GM19099 (cell line): ENCODE results near the gene LRP4.

Source experiments
- POLR2A ChIP-seq: IDR thresholded peaks from 3 replicates; pipeline ENCODE4 v1.6.1; 2011; ENCODE audit warnings: low read depth; ENCODE audit not compliant: insufficient read length; ENCODE audit errors: extremely low read depth

LRP4 gene

GRCh38 chr11:46879056-46879585 lies 39.2 kb downstream of the LRP4 start:
- no peak for TF ChIP-seq POLR2A

DNA sequence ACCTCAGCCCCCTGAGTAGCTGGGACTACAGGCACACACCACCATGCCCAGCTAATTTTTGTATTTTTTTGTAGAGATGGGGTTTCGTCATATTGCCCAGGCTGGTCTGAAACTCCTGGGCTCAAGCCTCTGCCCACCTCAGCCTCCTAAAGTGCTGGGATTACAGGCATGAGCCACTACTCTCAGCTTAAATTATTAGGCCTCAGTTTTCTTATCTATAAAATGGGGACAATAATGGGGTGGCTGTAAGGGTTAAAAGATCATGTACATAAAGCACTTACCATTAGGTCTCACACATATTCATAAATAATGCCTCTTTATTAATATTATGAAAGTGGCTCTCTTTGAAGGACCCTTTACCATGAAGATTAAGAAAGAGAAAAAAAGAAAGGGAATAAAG lies 40.8 kb downstream of the LRP4 start:
- no peak for TF ChIP-seq POLR2A

DNA sequence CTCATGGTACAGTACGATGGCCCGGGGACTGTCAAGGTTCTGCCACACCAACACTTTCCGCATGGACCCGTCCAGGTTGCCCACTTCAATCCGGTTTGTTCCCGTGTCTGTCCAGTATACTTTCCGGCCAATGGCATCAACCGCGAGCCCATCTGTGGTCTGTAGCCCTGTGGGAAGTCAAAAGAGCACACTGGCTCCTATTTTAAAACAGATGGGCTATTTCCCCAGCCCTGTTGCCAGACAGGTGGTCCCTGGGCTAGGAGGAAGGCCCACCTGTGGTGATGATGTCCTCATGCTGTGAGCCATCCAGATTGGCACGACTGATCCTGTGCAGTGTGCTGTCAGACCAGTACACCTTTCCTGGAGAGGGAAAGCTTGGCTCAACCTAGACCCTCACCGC lies 41.9 kb downstream of the LRP4 start:
- no peak for TF ChIP-seq POLR2A

DNA sequence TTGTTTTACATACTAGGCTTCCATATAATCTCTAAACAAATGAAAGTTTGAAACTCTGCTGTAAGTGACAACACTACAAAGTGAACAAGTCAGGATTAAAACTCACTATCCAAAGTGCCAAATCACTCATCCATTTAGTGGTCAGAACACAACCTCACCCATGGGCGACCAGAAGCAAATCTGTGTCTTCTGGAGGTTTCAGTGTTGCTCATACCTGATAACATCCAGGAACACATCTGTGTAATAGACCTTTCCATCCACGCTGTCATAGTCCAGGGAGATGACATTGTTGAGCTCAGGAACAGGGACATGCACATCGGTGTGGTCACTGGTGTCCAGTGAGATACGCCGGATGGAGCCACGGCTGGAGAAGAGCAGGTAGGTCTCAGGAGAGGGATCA lies 43.8 kb downstream of the LRP4 start:
- TF ChIP-seq POLR2A = no peak

DNA sequence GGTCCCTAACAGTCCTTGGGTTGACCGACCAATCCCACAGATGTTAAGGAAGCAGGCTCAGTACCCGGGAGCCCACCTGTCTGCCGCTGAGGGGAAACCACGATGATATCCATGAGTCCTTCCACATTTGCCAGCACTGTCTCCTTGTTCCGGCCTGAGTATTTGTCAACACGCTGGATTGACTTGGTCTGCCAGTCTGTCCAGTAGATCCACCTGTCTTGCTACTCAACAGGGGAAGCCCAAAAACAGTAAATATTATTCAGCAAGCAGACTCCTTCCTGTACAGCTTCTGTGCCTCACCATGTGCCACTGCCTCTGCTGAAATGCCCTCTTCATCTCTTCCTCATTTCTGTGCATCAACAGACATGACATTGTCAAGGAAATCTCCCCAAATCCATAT lies 49.4 kb downstream of the LRP4 start:
- TF ChIP-seq POLR2A = no peak

- no peak for TF ChIP-seq POLR2A
Measured at GRCh38 chr11:46865340-46865739, 53.0 kb downstream of the LRP4 start.

DNA sequence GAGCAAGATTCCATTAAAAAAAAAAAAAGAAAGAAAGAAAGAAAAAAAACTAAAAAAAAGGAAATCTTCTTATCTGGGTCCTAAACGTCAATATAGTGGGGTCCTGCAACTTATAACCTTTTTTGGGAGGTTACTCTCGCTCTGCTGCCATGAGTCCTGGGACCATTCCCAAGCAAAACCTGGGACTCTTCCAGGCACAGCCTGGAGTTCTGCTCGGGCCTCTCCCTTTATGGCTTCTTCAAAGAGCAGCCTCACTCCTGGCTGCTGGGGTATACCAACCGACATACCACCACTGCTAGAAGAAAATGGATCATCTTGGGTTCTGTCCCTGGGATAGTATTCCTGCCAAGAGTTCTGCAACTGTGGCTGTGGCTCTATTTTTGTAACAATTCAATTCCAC lies 58.1 kb downstream of the LRP4 start:
- TF ChIP-seq POLR2A = no peak

- TF ChIP-seq POLR2A = no peak
Measured at GRCh38 chr11:46858920-46859546, 59.3 kb downstream of the LRP4 start.

DNA sequence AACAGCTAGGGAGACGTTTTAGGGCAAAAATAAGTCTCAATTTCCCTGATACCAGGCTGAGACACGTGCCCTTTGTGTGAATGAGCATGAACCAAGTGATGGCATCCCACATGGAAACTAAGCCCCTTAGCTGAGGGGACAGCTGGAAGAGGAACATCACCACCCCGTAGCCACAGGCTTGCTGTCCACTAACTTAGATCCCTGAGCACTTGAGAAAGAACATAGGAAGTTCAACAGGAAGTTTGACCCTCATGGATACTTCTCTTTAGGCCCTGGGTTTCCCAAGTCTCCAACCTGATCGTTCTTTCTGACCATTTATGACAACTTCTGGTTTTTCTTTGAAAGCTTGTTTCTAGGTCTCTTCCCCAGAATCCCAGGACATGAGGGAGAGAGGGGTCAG lies 60.7 kb downstream of the LRP4 start:
- no peak for TF ChIP-seq POLR2A

DNA sequence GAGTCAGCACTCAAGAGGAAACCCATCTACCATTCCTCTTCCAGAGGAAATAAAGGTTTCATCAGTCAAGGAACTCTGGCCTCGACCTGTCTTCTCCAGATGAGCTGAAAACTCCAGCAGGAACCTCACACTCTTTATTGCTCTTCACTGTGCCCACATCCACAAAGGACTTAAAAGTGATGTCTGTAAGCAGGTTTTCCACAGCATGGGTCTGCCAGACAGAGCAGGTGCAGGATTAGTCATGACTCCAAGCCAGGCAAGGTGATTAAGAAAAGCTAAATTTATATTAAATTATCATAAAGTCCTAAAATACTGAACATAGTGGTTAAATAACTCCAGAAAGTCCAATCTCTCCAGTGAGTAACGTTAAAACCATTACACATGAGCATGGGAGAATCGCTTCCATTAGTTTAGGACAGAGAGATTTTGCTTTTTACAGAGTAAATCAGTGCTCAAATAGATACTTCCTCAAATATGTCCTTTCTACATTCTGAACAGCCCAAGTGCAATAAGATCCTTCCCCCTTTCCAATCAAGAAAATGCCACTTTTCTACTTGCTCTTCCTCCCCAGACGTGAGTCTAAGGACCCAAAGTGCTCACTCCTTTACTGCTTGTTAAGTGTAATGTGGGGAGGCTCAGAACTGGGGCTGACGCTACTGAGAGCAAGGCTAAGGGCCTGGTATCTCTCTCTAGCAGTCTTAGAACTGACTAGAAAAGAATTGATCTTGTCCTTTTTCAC lies 61.6 kb downstream of the LRP4 start:
- no peak for TF ChIP-seq POLR2A

- no peak for TF ChIP-seq POLR2A
Measured at GRCh38 chr11:46855863-46856262, 62.5 kb downstream of the LRP4 start.

DNA sequence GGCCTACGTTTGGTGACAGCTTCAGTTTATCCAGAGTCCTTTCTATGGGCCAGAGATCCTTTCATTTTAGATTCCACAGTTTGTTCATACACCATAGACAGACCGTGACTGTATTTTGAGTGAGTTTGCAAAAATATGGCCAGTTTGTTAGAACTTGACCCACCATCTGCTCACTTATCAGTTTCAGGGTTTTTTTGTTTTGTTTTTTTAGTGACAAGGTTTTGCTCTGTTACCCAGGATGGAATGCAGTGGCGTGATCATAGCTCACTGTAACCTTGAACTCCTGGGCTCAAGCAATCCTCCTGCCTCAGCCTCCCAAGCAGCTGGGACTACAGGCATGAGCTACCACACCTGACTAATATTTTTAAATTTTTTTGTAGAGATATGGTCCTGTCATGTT lies 63.2 kb downstream of the LRP4 start:
- no peak for TF ChIP-seq POLR2A

DNA sequence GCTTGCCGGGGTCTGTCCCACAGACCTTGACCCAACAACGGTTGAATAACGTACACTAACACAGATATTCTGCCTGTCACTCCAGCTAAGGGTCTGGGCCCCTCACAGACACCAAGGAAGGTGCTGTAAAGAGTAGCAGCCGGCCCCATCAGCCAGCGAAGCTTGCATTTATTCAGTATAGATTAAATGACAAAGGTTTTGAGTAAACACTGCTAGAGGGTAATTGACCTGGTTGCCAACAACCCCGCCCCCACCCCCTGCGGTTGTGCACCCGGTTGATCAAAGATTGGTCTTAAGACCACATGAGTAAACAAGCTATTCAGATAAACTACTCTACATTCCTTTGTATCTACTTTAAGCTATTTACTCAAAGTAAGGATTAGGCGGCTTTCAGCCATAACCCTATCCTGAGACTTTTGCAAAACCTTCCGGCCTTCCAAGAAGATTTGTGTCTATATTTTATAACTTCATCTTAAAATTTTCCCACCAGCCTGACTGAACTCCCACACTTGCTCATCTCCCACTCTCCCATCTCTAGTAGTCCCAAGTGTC lies 67.4 kb downstream of the LRP4 start:
- no peak for TF ChIP-seq POLR2A

DNA sequence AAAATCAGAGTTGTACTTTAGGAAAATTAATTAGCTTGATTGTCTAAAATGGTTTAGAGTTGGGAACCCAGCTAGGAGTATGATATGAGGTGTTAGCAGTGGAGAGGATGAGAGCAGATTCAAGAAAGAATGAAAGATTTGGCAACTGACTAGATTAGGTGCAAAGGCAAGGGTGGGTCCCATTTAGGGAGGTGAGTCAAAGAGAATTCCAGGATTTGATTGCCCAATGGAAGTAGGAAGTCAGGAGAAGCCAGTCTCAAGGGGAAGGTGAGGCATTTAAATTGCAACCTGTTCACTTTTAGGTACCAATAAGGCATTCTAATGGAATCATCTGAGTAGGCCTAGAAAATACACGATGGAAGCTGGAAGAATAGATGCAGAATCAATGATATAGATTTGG lies 68.7 kb downstream of the LRP4 start:
- TF ChIP-seq POLR2A = no peak

DNA sequence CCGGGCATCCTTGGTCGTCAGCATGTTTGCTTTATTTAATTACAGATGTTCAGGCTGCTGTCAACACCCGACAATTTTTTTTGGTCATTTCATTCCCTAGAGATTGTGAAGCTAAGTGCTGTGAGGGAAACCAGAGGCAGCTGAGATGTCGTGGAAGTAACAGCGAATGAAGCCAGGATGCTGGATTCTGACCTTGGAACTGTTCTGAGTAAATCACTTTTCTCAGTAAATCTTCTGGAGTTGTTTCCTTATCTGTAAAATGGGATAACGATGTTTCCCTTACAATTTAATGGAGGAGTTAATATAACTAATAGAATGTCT lies 71.9 kb downstream of the LRP4 start:
- no peak for TF ChIP-seq POLR2A
